Placental epithelial cell (primary cell): Measurements from ENCODE around the gene C2orf80. TPM values are rescaled to one million over a fixed set of nuclear protein-coding genes. Genes with fewer than 3 reads are reported as not detected.

Source experiments
- total RNA-seq: library from RNA; depleted of rRNA; stranded (reverse); fragments of >200 nt; gene quantifications from 2 replicates; pipeline ENCODE4 v1.2.3, GENCODE V29; 2012

C2orf80 gene
- not detected in 2 replicates for total RNA-seq

GRCh38 chr2:208189810-208190503 is at the start of gene C2orf80:
C2orf80 (minus strand) TSS chr2:208190030; CDS start chr2:208186986, 3,044 bp downstream.

DNA sequence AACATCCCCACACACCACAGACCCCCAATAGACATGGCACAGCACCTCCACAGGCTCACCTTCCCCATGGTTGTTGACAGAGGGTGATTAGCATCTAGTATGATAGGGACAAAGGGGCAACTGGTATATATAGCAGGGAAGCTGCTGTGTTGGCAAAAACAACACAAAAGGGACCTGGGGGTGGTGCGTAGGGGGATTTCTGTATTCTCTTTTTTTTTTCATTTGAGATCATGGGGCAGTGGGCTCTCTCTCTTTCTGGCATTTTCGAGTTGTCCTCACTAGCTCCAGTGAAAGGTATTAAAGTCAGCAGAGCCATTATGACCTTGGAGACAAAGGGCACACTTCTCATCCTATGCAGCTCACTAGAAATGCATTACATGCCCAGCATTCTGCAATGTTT is 26.3 kb downstream of the C2orf80 start, which contains the start of gene CRYGA:
Gene CRYGA, minus strand, starts transcription at position 101 of the 400 bp plus-strand sequence. Its CDS starts 33 bp downstream, at position 68.

DNA sequence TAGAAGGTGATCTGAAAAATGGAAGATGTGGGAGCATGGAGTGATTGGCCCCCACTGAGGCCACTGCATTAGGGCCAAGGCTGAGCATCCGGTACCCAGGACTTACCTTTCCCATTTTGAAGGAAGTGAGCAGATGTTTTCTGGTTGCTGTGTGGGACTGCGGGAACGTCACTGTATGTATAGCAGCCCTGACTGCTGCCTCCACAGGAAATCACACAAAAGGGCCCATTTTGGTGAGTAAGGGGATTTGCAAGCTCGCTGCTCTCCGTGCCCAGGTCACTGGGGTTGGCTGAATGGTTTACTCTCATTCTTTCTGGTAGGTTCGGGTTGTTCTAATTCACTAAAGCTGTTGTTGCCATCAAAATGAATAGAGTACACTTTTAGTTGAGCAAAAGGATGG is 43.8 kb downstream of the C2orf80 start, which contains the start of gene CRYGB:
Gene CRYGB, minus strand, starts transcription at position 153 of the 400 bp plus-strand sequence. Its CDS starts 38 bp downstream, at position 115.

DNA sequence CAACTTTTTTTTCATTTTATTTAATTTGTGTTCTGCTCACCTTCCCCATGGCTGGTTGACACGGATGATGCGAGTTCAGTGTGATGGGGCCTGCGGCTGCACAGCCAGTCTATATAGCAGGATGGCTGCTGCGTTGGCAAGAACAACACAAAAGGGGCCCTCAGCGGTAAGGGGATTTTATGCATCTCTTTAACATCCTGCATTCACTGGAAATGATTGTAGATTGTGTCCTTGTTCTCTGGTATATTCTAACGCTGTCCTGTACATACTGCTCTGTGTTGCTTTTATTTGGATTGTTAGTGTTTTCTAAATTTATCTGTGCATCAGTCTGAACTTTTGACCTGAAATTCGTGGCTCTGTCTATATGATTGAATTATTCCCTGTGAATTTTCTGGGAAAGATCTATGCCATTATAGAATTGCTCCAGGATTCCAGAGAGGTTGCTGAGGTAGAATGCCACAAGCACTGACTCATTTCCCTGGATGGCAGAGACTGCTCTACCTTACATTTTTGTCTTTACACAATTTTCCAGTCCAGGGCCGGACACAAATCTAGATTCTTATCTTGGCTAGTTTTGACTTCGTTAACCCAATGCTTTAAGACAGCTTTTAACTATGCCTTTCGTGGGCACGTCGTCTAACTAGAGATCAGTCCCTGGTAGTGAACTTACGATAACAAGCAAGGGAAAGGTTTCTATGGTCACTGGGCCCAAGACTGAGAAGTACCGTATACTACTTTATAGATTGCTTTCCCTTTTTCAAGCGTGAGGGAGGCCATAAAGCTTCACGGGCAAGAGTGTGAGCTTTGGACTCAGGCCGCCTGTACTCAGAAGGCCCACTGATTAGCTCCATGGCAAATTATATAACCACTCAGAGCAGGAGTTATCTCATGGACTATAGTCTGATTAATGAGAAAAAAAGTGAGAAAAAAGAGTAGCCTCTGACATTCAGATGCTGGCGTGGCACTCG is 59.8 kb downstream of the C2orf80 start, which contains the start of gene CRYGC:
Gene CRYGC, minus strand, starts transcription at position 85 of the 968 bp plus-strand sequence. Its CDS starts 36 bp downstream, at position 49.

GRCh38 chr2:208124013-208124715 is 65.7 kb downstream of the C2orf80 start, which contains the start of gene CRYGD:
CRYGD (minus strand) TSS chr2:208124524; CDS start chr2:208124473, 51 bp downstream.

Other genes starting within 250 kb of the C2orf80 start
- gene PLEKHM3, start 164.5 kb downstream of the C2orf80 start, total RNA-seq, result 15.3 and 18.8 TPM in 2 replicates
- not detected in 2 replicates for gene CRYGD, start 65.5 kb downstream of the C2orf80 start, total RNA-seq
- gene CRYGC, start 60.2 kb downstream of the C2orf80 start, total RNA-seq, result not detected in 2 replicates
- not detected in 2 replicates for gene CRYGB, start 43.9 kb downstream of the C2orf80 start, total RNA-seq
- not detected in 2 replicates for gene CRYGA, start 26.4 kb downstream of the C2orf80 start, total RNA-seq
- 87.2 and 119 TPM in 2 replicates for gene IDH1, start 65.0 kb upstream of the C2orf80 start, total RNA-seq
- gene PIKFYVE, start 76.2 kb upstream of the C2orf80 start, total RNA-seq, result 28.0 and 31.4 TPM in 2 replicates
- gene PTH2R, start 216.8 kb upstream of the C2orf80 start, total RNA-seq, result not detected in 2 replicates